SU-DHL-6 (cell line): ENCODE results near the gene PAK2.

Experiments used
- EZH2phosphoT487 ChIP-seq: fragments of 200-600 bp; sonication (generic), shearing (Covaris generic); conservative IDR thresholded peaks from 2 replicates; pipeline ENCODE4 v1.6.1; 2018; ENCODE audit warnings: mild to moderate bottlenecking, antibody characterized with exemption, low read length, moderate library complexity, mixed read lengths
- TF ChIP-seq, protein P1 (sequence below): fragments of 200-600 bp; sonication (generic); IDR thresholded peaks from one replicate; pipeline ENCODE4 v1.5.1; 2017; ENCODE audit warnings: antibody characterized with exemption, mild to moderate bottlenecking, low read length, moderate library complexity; ENCODE audit not compliant: insufficient read depth, poor library complexity, severe bottlenecking

DNA sequence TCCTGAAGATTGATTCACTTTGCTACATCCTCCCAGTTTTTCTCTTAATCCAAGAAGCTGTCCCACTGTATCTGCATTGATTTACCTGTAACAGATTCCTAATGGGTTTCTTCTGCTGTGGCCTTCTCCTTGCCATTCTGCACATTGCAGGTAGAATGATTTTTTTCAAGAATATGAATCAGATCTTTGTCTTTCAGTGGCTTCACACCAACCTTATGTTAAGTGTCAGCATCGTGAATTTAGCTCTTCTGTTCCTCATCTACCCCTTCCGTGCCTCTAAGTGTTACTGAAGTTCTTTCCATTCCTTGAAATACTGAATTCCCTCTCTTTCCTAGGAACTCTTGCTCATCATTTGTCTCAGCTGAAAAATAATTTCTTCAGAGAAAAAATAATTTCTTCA lies 135.6 kb downstream of the PAK2 start:
- TF ChIP-seq, protein P1, sequence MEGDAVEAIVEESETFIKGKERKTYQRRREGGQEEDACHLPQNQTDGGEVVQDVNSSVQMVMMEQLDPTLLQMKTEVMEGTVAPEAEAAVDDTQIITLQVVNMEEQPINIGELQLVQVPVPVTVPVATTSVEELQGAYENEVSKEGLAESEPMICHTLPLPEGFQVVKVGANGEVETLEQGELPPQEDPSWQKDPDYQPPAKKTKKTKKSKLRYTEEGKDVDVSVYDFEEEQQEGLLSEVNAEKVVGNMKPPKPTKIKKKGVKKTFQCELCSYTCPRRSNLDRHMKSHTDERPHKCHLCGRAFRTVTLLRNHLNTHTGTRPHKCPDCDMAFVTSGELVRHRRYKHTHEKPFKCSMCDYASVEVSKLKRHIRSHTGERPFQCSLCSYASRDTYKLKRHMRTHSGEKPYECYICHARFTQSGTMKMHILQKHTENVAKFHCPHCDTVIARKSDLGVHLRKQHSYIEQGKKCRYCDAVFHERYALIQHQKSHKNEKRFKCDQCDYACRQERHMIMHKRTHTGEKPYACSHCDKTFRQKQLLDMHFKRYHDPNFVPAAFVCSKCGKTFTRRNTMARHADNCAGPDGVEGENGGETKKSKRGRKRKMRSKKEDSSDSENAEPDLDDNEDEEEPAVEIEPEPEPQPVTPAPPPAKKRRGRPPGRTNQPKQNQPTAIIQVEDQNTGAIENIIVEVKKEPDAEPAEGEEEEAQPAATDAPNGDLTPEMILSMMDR = no peak
- TF ChIP-seq EZH2phosphoT487 = no peak
